ENCODE data around the gene MACC1.

DNA sequence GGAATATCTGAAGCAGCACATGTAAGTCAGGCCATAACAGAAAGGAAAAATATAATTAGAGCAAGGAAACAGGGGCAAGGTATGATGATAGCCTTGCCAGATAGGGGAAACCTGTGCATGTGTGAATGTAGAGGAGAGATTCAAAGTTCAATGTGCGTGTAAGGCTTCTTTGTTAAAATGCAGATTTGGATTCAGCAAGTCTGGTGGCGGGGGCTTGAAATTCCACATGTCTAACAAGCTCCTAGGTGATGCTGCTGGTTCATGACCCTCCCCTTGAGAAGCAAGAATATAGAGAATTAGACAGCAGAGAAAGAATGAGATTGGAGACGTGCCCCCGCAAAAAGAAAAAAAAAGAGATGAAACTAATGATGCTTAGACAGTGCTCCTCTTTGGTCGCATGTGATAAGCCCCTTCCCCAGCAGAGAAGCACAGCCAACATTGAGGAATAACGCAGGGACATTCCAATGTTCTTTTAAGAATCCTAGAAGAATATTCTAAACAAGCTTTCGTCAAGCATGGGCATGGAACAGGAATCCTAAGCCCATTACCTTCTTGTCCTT is 21.1 kb upstream of the MACC1 start:
- TF ChIP-seq, protein P1, sequence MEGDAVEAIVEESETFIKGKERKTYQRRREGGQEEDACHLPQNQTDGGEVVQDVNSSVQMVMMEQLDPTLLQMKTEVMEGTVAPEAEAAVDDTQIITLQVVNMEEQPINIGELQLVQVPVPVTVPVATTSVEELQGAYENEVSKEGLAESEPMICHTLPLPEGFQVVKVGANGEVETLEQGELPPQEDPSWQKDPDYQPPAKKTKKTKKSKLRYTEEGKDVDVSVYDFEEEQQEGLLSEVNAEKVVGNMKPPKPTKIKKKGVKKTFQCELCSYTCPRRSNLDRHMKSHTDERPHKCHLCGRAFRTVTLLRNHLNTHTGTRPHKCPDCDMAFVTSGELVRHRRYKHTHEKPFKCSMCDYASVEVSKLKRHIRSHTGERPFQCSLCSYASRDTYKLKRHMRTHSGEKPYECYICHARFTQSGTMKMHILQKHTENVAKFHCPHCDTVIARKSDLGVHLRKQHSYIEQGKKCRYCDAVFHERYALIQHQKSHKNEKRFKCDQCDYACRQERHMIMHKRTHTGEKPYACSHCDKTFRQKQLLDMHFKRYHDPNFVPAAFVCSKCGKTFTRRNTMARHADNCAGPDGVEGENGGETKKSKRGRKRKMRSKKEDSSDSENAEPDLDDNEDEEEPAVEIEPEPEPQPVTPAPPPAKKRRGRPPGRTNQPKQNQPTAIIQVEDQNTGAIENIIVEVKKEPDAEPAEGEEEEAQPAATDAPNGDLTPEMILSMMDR (conservative IDR thresholded peaks at IDR 0.05 in 1 of 2, IDR thresholded peaks at IDR 0.05 in 1 of 2; ENCODE audit: extremely low read depth in 1 of 2, insufficient read depth in 1 of 2, low read depth in 1 of 2, low read length in 2 of 2): no peak
- TF ChIP-seq EZH2 (IDR thresholded peaks at IDR 0.05; ENCODE audit: borderline replicate concordance, low read length): no peak

Data from mammary epithelial cell (primary cell).